ENCODE measurements around the gene RPS18. TPM values are rescaled to one million over a fixed set of nuclear protein-coding genes. Genes with fewer than 3 reads are reported as not detected.
"Not testable (repeated sequence)": the region's sequence is repeated elsewhere in the genome, so short reads cannot be mapped to it uniquely, and the experiment has no call there.

RPS18 gene
- 1,000 to 10,000 TPM; 1,205 to 5,224 (median 4,322) TPM for polyA plus RNA-seq (ENCODE audit: insufficient read length in 12 of 12)
- long read RNA-seq, donor 1, transcript RPS18-237 (5 exons, 642 nt), result minor isoform, 16 of 3,616 reads
- long read RNA-seq, donor 1, transcript RPS18-236 (5 exons, 996 nt), result minor isoform, 101 of 3,616 reads
- long read RNA-seq, donor 1, transcript RPS18-230 (6 exons, 613 nt), result major isoform, 3,103 of 3,616 reads
- long read RNA-seq, donor 1, transcript RPS18-235 (3 exons, 413 nt), result minor isoform, 25 of 3,616 reads
- long read RNA-seq, donor 1, partial matches to known transcripts, result 152 of 3,616 reads
- long read RNA-seq, donor 1, other reads (novel, unspliced or antisense), result 210 of 3,616 reads
- long read RNA-seq, donor 2, transcript RPS18-237 (5 exons, 642 nt), result minor isoform, 24 of 3,483 reads
- long read RNA-seq, donor 2, transcript RPS18-230 (6 exons, 613 nt), result major isoform, 2,983 of 3,483 reads
- long read RNA-seq, donor 2, transcript RPS18-236 (5 exons, 996 nt), result minor isoform, 107 of 3,483 reads
- long read RNA-seq, donor 2, transcript RPS18-235 (3 exons, 413 nt), result minor isoform, 26 of 3,483 reads
- long read RNA-seq, donor 2, partial matches to known transcripts, result 127 of 3,483 reads
- long read RNA-seq, donor 2, other reads (novel, unspliced or antisense), result 201 of 3,483 reads
- long read RNA-seq, donor 3, transcript RPS18-237 (5 exons, 642 nt), result minor isoform, 6 of 1,757 reads
- long read RNA-seq, donor 3, transcript RPS18-236 (5 exons, 996 nt), result minor isoform, 55 of 1,757 reads
- long read RNA-seq, donor 3, transcript RPS18-235 (3 exons, 413 nt), result minor isoform, 10 of 1,757 reads
- long read RNA-seq, donor 3, transcript RPS18-230 (6 exons, 613 nt), result major isoform, 1,532 of 1,757 reads
- long read RNA-seq, donor 3, partial matches to known transcripts, result 62 of 1,757 reads
- long read RNA-seq, donor 3, other reads (novel, unspliced or antisense), result 85 of 1,757 reads
- long read RNA-seq, donor 4, transcript RPS18-230 (6 exons, 613 nt), result major isoform, 1,229 of 1,433 reads
- long read RNA-seq, donor 4, transcript RPS18-235 (3 exons, 413 nt), result minor isoform, 14 of 1,433 reads
- long read RNA-seq, donor 4, transcript RPS18-236 (5 exons, 996 nt), result minor isoform, 50 of 1,433 reads
- long read RNA-seq, donor 4, transcript RPS18-237 (5 exons, 642 nt), result minor isoform, 12 of 1,433 reads
- long read RNA-seq, donor 4, partial matches to known transcripts, result 46 of 1,433 reads
- long read RNA-seq, donor 4, other reads (novel, unspliced or antisense), result 75 of 1,433 reads
- long read RNA-seq, donor 5, transcript RPS18-230 (6 exons, 613 nt), result major isoform, 4,456 of 5,030 reads
- long read RNA-seq, donor 5, transcript RPS18-237 (5 exons, 642 nt), result minor isoform, 29 of 5,030 reads
- long read RNA-seq, donor 5, transcript RPS18-233 (6 exons, 589 nt), result minor isoform, 19 of 5,030 reads
- long read RNA-seq, donor 5, transcript RPS18-236 (5 exons, 996 nt), result minor isoform, 117 of 5,030 reads
- long read RNA-seq, donor 5, partial matches to known transcripts, result 79 of 5,030 reads
- long read RNA-seq, donor 5, other reads (novel, unspliced or antisense), result 317 of 5,030 reads
- long read RNA-seq, donor 6, transcript RPS18-235 (3 exons, 413 nt), result minor isoform, 20 of 2,141 reads
- long read RNA-seq, donor 6, transcript RPS18-236 (5 exons, 996 nt), result minor isoform, 95 of 2,141 reads
- long read RNA-seq, donor 6, transcript RPS18-230 (6 exons, 613 nt), result major isoform, 1,818 of 2,141 reads
- long read RNA-seq, donor 6, transcript RPS18-237 (5 exons, 642 nt), result minor isoform, 16 of 2,141 reads
- long read RNA-seq, donor 6, partial matches to known transcripts, result 68 of 2,141 reads
- long read RNA-seq, donor 6, other reads (novel, unspliced or antisense), result 115 of 2,141 reads
- long read RNA-seq, donor 7, transcript RPS18-236 (5 exons, 996 nt), result minor isoform, 59 of 1,755 reads
- long read RNA-seq, donor 7, transcript RPS18-235 (3 exons, 413 nt), result minor isoform, 10 of 1,755 reads
- long read RNA-seq, donor 7, transcript RPS18-237 (5 exons, 642 nt), result minor isoform, 12 of 1,755 reads
- long read RNA-seq, donor 7, transcript RPS18-230 (6 exons, 613 nt), result major isoform, 1,531 of 1,755 reads
- long read RNA-seq, donor 7, partial matches to known transcripts, result 32 of 1,755 reads
- long read RNA-seq, donor 7, other reads (novel, unspliced or antisense), result 105 of 1,755 reads
- long read RNA-seq, donor 8, transcript RPS18-235 (3 exons, 413 nt), result minor isoform, 14 of 3,987 reads
- long read RNA-seq, donor 8, transcript RPS18-230 (6 exons, 613 nt), result major isoform, 3,492 of 3,987 reads
- long read RNA-seq, donor 8, transcript RPS18-236 (5 exons, 996 nt), result minor isoform, 110 of 3,987 reads
- long read RNA-seq, donor 8, transcript RPS18-237 (5 exons, 642 nt), result minor isoform, 26 of 3,987 reads
- long read RNA-seq, donor 8, partial matches to known transcripts, result 84 of 3,987 reads
- long read RNA-seq, donor 8, other reads (novel, unspliced or antisense), result 253 of 3,987 reads
- long read RNA-seq, donor 9, transcript RPS18-230 (6 exons, 613 nt), result major isoform, 2,123 of 2,434 reads
- long read RNA-seq, donor 9, transcript RPS18-235 (3 exons, 413 nt), result minor isoform, 17 of 2,434 reads
- long read RNA-seq, donor 9, transcript RPS18-236 (5 exons, 996 nt), result minor isoform, 65 of 2,434 reads
- long read RNA-seq, donor 9, transcript RPS18-237 (5 exons, 642 nt), result minor isoform, 13 of 2,434 reads
- long read RNA-seq, donor 9, partial matches to known transcripts, result 74 of 2,434 reads
- long read RNA-seq, donor 9, other reads (novel, unspliced or antisense), result 137 of 2,434 reads
- long read RNA-seq, donor 10, transcript RPS18-235 (3 exons, 413 nt), result minor isoform, 11 of 2,920 reads
- long read RNA-seq, donor 10, transcript RPS18-230 (6 exons, 613 nt), result major isoform, 2,609 of 2,920 reads
- long read RNA-seq, donor 10, transcript RPS18-237 (5 exons, 642 nt), result minor isoform, 16 of 2,920 reads
- long read RNA-seq, donor 10, transcript RPS18-236 (5 exons, 996 nt), result minor isoform, 36 of 2,920 reads
- long read RNA-seq, donor 10, partial matches to known transcripts, result 79 of 2,920 reads
- long read RNA-seq, donor 10, other reads (novel, unspliced or antisense), result 163 of 2,920 reads
- long read RNA-seq, donor 11, transcript RPS18-230 (6 exons, 613 nt), result major isoform, 3,490 of 4,010 reads
- long read RNA-seq, donor 11, transcript RPS18-236 (5 exons, 996 nt), result minor isoform, 89 of 4,010 reads
- long read RNA-seq, donor 11, transcript RPS18-235 (3 exons, 413 nt), result minor isoform, 19 of 4,010 reads
- long read RNA-seq, donor 11, transcript RPS18-237 (5 exons, 642 nt), result minor isoform, 22 of 4,010 reads
- long read RNA-seq, donor 11, partial matches to known transcripts, result 109 of 4,010 reads
- long read RNA-seq, donor 11, other reads (novel, unspliced or antisense), result 269 of 4,010 reads

- peak; percentile 99 for DNase-seq
Measured at GRCh38 chr6:33271468-33272274, at the start of gene RPS18, which contains the start of gene VPS52. Gene RPS18, plus strand, starts transcription at chr6:33272075. Its CDS starts 45 bp downstream, at chr6:33272120. Gene VPS52, minus strand, starts transcription at chr6:33271876. Its CDS starts 201 bp downstream, at chr6:33271675.

- not testable (repeated sequence) for DNase-seq
Measured at GRCh38 chr6:33226503-33227120, 45.3 kb upstream of the RPS18 start.

- no peak for DNase-seq
Measured at GRCh38 chr6:33235221-33235634, 36.6 kb upstream of the RPS18 start.

- DNase-seq, result no peak
Measured at GRCh38 chr6:33236328-33236727, 35.5 kb upstream of the RPS18 start.

- DNase-seq, result no peak
Measured at GRCh38 chr6:33236852-33237251, 35.0 kb upstream of the RPS18 start.

- DNase-seq, result no peak
Measured at GRCh38 chr6:33237741-33238140, 34.1 kb upstream of the RPS18 start.

GRCh38 chr6:33241968-33242367 is 29.9 kb upstream of the RPS18 start:
- DNase-seq, result no peak

- no peak for DNase-seq
Measured at GRCh38 chr6:33243476-33243875, 28.4 kb upstream of the RPS18 start.

- peak; percentile 94 for DNase-seq
Measured at GRCh38 chr6:33247977-33248642, 23.8 kb upstream of the RPS18 start.

GRCh38 chr6:33248643-33248931 is 23.3 kb upstream of the RPS18 start:
- no peak for DNase-seq

GRCh38 chr6:33248932-33249731 is 22.7 kb upstream of the RPS18 start:
- peak; percentile 97 for DNase-seq

GRCh38 chr6:33249732-33250630 is 21.9 kb upstream of the RPS18 start:
- no peak for DNase-seq

- DNase-seq, result no peak
Measured at GRCh38 chr6:33250731-33251130, 21.1 kb upstream of the RPS18 start.
